Measurements from ENCODE around the gene LRRTM4. TPM values are rescaled to one million over a fixed set of nuclear protein-coding genes. Genes with fewer than 3 reads are reported as not detected.
"Not testable (repeated sequence)": the region's sequence is repeated elsewhere in the genome, so short reads cannot be mapped to it uniquely, and the experiment has no call there.

Gene LRRTM4
- total RNA-seq, 2 experiments from 2014 or later = not detected

DNA sequence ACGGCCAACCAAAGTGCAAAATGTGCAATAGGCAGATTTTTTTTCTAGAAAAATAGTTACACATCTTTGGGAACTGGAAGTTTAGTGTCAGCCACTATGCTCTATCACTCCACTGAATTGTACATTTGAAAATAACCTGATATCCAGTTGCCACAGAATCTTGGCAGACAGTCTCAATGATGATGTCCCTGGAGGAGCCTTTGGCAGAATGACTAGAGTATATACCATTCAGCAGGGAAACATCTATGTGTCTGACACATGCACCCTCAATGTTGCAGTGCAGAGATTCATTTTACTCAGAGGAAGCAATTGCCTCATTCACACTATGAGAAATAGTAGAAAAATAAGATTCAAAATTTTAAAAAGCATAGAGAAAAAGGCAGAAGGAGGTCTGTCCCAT is 475.8 kb downstream of the LRRTM4 start:
- TF ChIP-seq EZH2phosphoT487 (IDR thresholded peaks at IDR 0.05; ENCODE audit: borderline replicate concordance, low read depth, low read length) = no peak
- TF ChIP-seq, protein P1, sequence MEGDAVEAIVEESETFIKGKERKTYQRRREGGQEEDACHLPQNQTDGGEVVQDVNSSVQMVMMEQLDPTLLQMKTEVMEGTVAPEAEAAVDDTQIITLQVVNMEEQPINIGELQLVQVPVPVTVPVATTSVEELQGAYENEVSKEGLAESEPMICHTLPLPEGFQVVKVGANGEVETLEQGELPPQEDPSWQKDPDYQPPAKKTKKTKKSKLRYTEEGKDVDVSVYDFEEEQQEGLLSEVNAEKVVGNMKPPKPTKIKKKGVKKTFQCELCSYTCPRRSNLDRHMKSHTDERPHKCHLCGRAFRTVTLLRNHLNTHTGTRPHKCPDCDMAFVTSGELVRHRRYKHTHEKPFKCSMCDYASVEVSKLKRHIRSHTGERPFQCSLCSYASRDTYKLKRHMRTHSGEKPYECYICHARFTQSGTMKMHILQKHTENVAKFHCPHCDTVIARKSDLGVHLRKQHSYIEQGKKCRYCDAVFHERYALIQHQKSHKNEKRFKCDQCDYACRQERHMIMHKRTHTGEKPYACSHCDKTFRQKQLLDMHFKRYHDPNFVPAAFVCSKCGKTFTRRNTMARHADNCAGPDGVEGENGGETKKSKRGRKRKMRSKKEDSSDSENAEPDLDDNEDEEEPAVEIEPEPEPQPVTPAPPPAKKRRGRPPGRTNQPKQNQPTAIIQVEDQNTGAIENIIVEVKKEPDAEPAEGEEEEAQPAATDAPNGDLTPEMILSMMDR (conservative IDR thresholded peaks at IDR 0.05; ENCODE audit: low read length) = no peak
- Histone ChIP-seq H3K79me2 (ENCODE audit: insufficient read depth, low read depth, low read length) (no peaks in the 10 kb centered on the region), H4K20me1 (ENCODE audit: insufficient read depth, low read length) (no peaks in the 10 kb centered on the region), H2AFZ (ENCODE audit: low read length) (no peak overlapping the region), H3K36me3 (ENCODE audit: insufficient read depth, low read length) (no peaks in the 10 kb centered on the region), H3K9me3 (ENCODE audit: low read length) (no peaks in the 10 kb centered on the region), H3K9me2 (ENCODE audit: insufficient read depth, low read length) (no peaks in the 10 kb centered on the region), H3K4me2 (ENCODE audit: low read length) (no peak overlapping the region), H3K27ac (ENCODE audit: low read depth, low read length, poor library complexity, severe bottlenecking) (no peak overlapping the region), H3K4me1 (ENCODE audit: insufficient read depth, low read length, poor library complexity, severe bottlenecking) (no peaks in the 10 kb centered on the region), H3K4me3 (ENCODE audit: low read depth, low read length, poor library complexity, severe bottlenecking) (no peak overlapping the region)
- CTCF ChIA-PET (ENCODE audit: unreplicated experiment) = no interaction called here
- POLR2A ChIA-PET = no interaction called here
- BruUV-seq (replicated peaks) = no TSS peak
- DNase-seq (ENCODE audit: low spot score) = no peak
- intact Hi-C loops (cut with micrococcal nuclease; ENCODE audit: unreplicated experiment) = no loop called here

DNA sequence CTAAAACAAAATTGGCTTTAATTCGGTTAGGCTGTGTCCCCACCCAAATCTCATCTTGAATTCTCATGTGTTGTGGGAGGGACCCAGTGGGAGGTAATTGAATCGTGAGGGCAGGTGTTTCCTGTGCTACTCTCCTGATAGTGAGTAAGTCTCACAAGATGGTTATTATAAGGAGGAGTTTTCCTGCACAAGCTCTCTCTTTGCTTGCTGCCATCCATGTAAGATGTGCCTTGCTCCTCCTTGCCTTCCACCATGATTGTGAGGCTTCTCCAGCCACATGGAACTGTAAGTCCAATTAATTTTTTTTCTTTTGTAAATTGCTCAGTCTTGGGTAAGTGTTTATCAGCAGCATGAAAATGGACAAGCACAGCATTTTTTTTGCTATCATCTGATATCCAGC is 476.7 kb downstream of the LRRTM4 start:
- POLR2A ChIA-PET; DNase-seq (ENCODE audit: low spot score); H3K9me3 ChIP-seq (ENCODE audit: low read length); BruUV-seq (replicated peaks); H3K4me1 ChIP-seq (ENCODE audit: insufficient read depth, low read length, poor library complexity, severe bottlenecking); H3K9me2 ChIP-seq (ENCODE audit: insufficient read depth, low read length); H3K36me3 ChIP-seq (ENCODE audit: insufficient read depth, low read length); H3K27ac ChIP-seq (ENCODE audit: low read depth, low read length, poor library complexity, severe bottlenecking); intact Hi-C loops (cut with micrococcal nuclease; ENCODE audit: unreplicated experiment); CTCF ChIA-PET (ENCODE audit: unreplicated experiment); H4K20me1 ChIP-seq (ENCODE audit: insufficient read depth, low read length); H3K4me2 ChIP-seq (ENCODE audit: low read length); H3K4me3 ChIP-seq (ENCODE audit: low read depth, low read length, poor library complexity, severe bottlenecking); H3K79me2 ChIP-seq (ENCODE audit: insufficient read depth, low read depth, low read length); H2AFZ ChIP-seq (ENCODE audit: low read length): not testable (repeated sequence)

DNA sequence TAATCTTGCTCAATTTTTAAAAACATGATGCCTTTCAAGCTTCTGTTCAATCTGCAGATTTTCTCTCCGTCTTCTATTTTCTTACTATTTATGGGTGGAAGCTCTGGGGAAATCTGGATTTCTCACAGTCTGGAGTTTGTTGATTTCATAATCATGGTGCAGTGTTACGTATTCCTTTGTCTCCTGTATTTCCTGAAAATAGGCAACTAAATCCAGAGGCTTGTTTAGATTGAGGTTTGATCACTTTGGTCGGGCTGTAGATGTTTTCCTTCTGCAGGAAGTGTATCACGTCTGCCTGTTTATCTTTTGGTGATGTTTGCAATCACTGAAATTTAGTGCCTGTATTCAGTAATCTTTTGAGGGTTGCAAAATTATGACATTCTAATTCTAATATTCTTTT is 487.7 kb downstream of the LRRTM4 start:
- Histone ChIP-seq H3K4me1 (ENCODE audit: insufficient read depth, low read length, poor library complexity, severe bottlenecking) (no peaks in the 10 kb centered on the region), H3K9me2 (ENCODE audit: insufficient read depth, low read length) (no peaks in the 10 kb centered on the region), H3K4me3 (ENCODE audit: low read depth, low read length, poor library complexity, severe bottlenecking) (no peak overlapping the region), H4K20me1 (ENCODE audit: insufficient read depth, low read length) (no peaks in the 10 kb centered on the region), H3K27ac (ENCODE audit: low read depth, low read length, poor library complexity, severe bottlenecking) (no peak overlapping the region), H3K4me2 (ENCODE audit: low read length) (no peak overlapping the region), H3K36me3 (ENCODE audit: insufficient read depth, low read length) (no peaks in the 10 kb centered on the region), H3K9me3 (ENCODE audit: low read length) (no peaks in the 10 kb centered on the region), H3K79me2 (ENCODE audit: insufficient read depth, low read depth, low read length) (no peaks in the 10 kb centered on the region), H2AFZ (ENCODE audit: low read length) (no peak overlapping the region)
- no TSS peak for BruUV-seq (replicated peaks)
- no peak for TF ChIP-seq EZH2phosphoT487 (IDR thresholded peaks at IDR 0.05; ENCODE audit: borderline replicate concordance, low read depth, low read length)
- TF ChIP-seq, protein P1 (conservative IDR thresholded peaks at IDR 0.05; ENCODE audit: low read length) = no peak
- ChIA-PET POLR2A (interaction anchor here (1.0 kb wide), 1 partner anchor 85 kb away, joined by 3 read pairs; no protein-coding TSS in a partner anchor), CTCF (ENCODE audit: unreplicated experiment) (no interaction called here)
- no peak for DNase-seq (ENCODE audit: low spot score)
- intact Hi-C loops (cut with micrococcal nuclease; ENCODE audit: unreplicated experiment) = no loop called here

DNA sequence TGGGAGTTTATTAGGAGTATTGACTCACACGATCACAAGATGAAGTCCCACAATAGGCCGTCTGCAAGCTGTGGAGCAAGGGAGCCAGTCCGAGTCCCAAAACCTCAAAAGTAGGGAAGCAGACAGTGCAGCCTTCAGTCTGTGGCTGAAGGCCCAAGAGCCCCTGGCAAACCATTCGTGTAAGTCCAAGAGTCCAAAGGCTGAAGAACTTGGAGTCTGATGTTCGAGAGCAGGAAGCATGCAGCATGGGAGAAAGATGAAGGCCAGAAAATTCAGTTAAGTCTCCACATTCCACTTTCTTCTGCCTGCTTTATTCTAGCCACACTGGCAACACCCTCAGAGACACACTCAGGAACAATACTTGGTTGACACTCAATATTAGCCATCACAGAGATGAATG is 492.9 kb downstream of the LRRTM4 start:
- not testable (repeated sequence) for BruUV-seq (replicated peaks)

More for the DNA sequence above, 492.9 kb downstream of the LRRTM4 start:
- H4K20me1 ChIP-seq (ENCODE audit: insufficient read depth, low read length); H3K79me2 ChIP-seq (ENCODE audit: insufficient read depth, low read depth, low read length); H2AFZ ChIP-seq (ENCODE audit: low read length); H3K36me3 ChIP-seq (ENCODE audit: insufficient read depth, low read length); H3K4me2 ChIP-seq (ENCODE audit: low read length); H3K27ac ChIP-seq (ENCODE audit: low read depth, low read length, poor library complexity, severe bottlenecking); intact Hi-C loops (cut with micrococcal nuclease; ENCODE audit: unreplicated experiment); H3K4me3 ChIP-seq (ENCODE audit: low read depth, low read length, poor library complexity, severe bottlenecking); DNase-seq (ENCODE audit: low spot score); H3K9me2 ChIP-seq (ENCODE audit: insufficient read depth, low read length); CTCF ChIA-PET (ENCODE audit: unreplicated experiment); H3K9me3 ChIP-seq (ENCODE audit: low read length); H3K4me1 ChIP-seq (ENCODE audit: insufficient read depth, low read length, poor library complexity, severe bottlenecking); POLR2A ChIA-PET: not testable (repeated sequence)
